DOHH2 (cell line): ENCODE data around the gene GPBAR1.

ENCODE experiments used
- H3F3A ChIP-seq: fragments of 200-600 bp; sonication (generic), shearing (Covaris generic); 2 replicates; pipeline ENCODE4 v1.6.0; 2016; ENCODE audit warnings: antibody characterized with exemption, mild to moderate bottlenecking; ENCODE audit not compliant: control insufficient read depth, insufficient read depth
- H3K27ac ChIP-seq: fragments of 200-600 bp; sonication (generic); 2 replicates; pipeline ENCODE4 v1.5.1; 2014; ENCODE audit warnings: low read depth, mild to moderate bottlenecking, low read length, moderate library complexity
- H3K27me3 ChIP-seq: fragments of 200-600 bp; sonication (generic); 2 replicates; pipeline ENCODE4 v1.6.1; 2014; ENCODE audit warnings: mild to moderate bottlenecking, low read length, mixed read lengths; ENCODE audit not compliant: control insufficient read depth
- H3K36me3 ChIP-seq: fragments of 200-600 bp; sonication (generic); 2 replicates; pipeline ENCODE4 v1.6.1; 2014; ENCODE audit warnings: mild to moderate bottlenecking, low read length, moderate library complexity, mixed read lengths; ENCODE audit not compliant: control insufficient read depth
- H3K4me1 ChIP-seq: fragments of 200-600 bp; sonication (generic); 2 replicates; pipeline ENCODE4 v1.6.1; 2014; ENCODE audit warnings: mild to moderate bottlenecking, low read length, mixed read lengths; ENCODE audit not compliant: control insufficient read depth
- H3K4me2 ChIP-seq: fragments of 200-600 bp; sonication (generic); 2 replicates; pipeline ENCODE4 v1.6.0; 2014; ENCODE audit warnings: mild to moderate bottlenecking, low read length, moderate library complexity
- H3K4me3 ChIP-seq: fragments of 200-600 bp; sonication (generic); 2 replicates; pipeline ENCODE4 v1.5.1; 2014; ENCODE audit warnings: mild to moderate bottlenecking, low read length, mixed read lengths
- H3K79me2 ChIP-seq: fragments of 200-600 bp; sonication (generic); 2 replicates; pipeline ENCODE4 v1.6.1; 2014; ENCODE audit warnings: mild to moderate bottlenecking, low read length, mixed read lengths; ENCODE audit not compliant: control insufficient read depth
- H3K9me2 ChIP-seq: fragments of 200-600 bp; sonication (generic); replicated peaks from 2 replicates; pipeline ENCODE4 v1.6.1; 2014; ENCODE audit warnings: mild to moderate bottlenecking, low read length, mixed read lengths; ENCODE audit not compliant: control insufficient read depth
- H3K9me3 ChIP-seq: fragments of 200-600 bp; sonication (generic); 2 replicates; pipeline ENCODE4 v1.6.1; 2014; ENCODE audit warnings: antibody characterized with exemption, low read length, mixed read lengths; ENCODE audit not compliant: control insufficient read depth, insufficient read depth
- H4K20me1 ChIP-seq: fragments of 200-600 bp; sonication (generic); 2 replicates; pipeline ENCODE4 v1.6.0; 2014; ENCODE audit warnings: low read depth, mild to moderate bottlenecking, antibody characterized with exemption, low read length, moderate library complexity; ENCODE audit not compliant: control insufficient read depth, insufficient read depth
- CTCF ChIP-seq: fragments of 200-600 bp; sonication (generic); IDR thresholded peaks from one replicate; pipeline ENCODE4 v1.5.1; 2014; ENCODE audit warnings: antibody characterized with exemption, mild to moderate bottlenecking, low read depth, low read length; ENCODE audit not compliant: poor library complexity, severe bottlenecking
- EZH2phosphoT487 ChIP-seq: fragments of 200-600 bp; sonication (generic); IDR thresholded peaks from 2 replicates; pipeline ENCODE4 v1.6.1; 2017; ENCODE audit warnings: borderline replicate concordance, mild to moderate bottlenecking, antibody characterized with exemption, low read length, moderate library complexity, mixed read lengths

Gene GPBAR1

GRCh38 chr2:218312267-218312756, 51.5 kb downstream of the GPBAR1 start:
- Histone ChIP-seq H3K9me2 (no peaks in the 10 kb centered on the region), H3K27ac (no peak overlapping the region), H3K4me2 (no peak overlapping the region), H3K4me3 (no peak overlapping the region), H3K9me3 (no peaks in the 10 kb centered on the region), H3F3A (no peaks in the 10 kb centered on the region; the same call in 1 of the 2 replicates), H3K36me3 (no peaks in the 10 kb centered on the region), H3K4me1 (peaks cover 9% of the 10 kb centered on the region), H3K79me2 (no peaks in the 10 kb centered on the region), H4K20me1 (no peaks in the 10 kb centered on the region), H3K27me3 (no peaks in the 10 kb centered on the region)
- TF ChIP-seq CTCF: no peak
- TF ChIP-seq EZH2phosphoT487: no peak

GRCh38 chr2:218313356-218313755, 52.5 kb downstream of the GPBAR1 start:
- H3K4me1 ChIP-seq: peaks cover 9% of the 10 kb centered on the region

More at GRCh38 chr2:218313356-218313755, 52.5 kb downstream of the GPBAR1 start:
- Histone ChIP-seq H3K9me3 (no peaks in the 10 kb centered on the region), H3K27me3 (no peaks in the 10 kb centered on the region), H3K36me3 (no peaks in the 10 kb centered on the region), H3K4me3 (no peak overlapping the region), H3K4me2 (no peak overlapping the region), H3K79me2 (no peaks in the 10 kb centered on the region), H3F3A (no peaks in the 10 kb centered on the region; the same call in 1 of the 2 replicates), H3K27ac (no peak overlapping the region), H3K9me2 (no peaks in the 10 kb centered on the region), H4K20me1 (no peaks in the 10 kb centered on the region)
- no peak for TF ChIP-seq CTCF
- TF ChIP-seq EZH2phosphoT487: no peak
